ENCODE data around the gene CAV2.

CAV2 gene

GRCh38 chr7:116495736-116496135 lies 3.8 kb upstream of the CAV2 start:
- DNase-seq (ENCODE audit: low read depth) = no peak

DNA sequence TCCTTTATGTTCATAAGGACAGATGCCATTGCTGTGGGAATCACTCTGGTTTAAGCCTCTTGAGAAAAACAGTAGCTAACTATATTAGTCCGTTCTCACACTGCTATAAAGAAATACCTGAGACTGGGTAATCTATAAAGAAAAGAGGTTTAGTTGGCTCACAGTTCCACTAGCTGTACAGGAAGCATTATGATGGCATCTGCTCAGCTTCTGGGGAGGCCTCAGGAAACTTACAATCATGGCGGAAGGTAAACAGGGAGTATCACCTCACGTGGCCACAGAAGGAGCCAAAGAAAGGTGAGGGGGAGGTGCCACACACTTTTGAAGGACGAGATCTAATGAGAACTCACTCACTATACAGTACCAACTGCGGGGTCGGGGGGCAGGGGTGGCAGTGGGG lies 2.9 kb upstream of the CAV2 start:
- DNase-seq (ENCODE audit: low read depth) = no peak

- DNase-seq (ENCODE audit: low read depth) = no peak
Observed at GRCh38 chr7:116497708-116498107, 1.8 kb upstream of the CAV2 start.

- DNase-seq (ENCODE audit: low read depth) = peak; percentile 40
Observed at GRCh38 chr7:116500078-116500853, 728 bp downstream of the CAV2 start.

DNA sequence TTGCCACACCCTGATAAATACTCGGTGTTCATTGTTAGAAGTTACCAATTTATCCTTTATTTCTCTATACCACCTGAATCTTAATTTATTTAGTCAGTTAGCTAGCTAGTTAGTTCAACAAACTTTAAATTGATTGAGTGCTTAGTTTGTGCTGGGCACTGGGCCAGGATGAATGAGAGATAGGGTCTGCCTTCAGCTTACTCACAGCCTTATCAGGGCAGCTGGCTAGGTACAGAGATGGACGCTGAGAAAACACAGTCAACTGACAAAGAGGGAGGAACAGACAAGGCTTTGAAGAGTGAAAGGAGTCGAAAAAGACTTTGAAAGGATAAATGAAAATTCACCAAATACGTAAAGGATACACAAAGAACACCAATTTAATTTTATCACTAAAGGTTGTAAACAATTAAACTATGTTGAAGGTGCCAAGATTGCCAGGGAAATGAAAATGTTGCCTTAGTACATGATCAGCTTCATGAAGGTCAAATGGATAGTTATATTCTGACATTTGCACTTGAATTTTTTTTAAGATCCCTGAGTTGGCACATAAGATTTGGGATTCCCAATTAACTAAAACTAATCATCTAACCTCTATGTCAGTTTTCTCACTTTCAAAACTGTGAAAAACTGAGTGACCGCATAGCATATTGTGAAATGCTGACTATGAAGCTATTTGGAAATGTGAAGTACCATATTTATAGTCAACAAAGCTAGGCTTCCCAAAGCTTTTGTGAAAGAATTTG lies 2.1 kb downstream of the CAV2 start:
- no peak for DNase-seq (ENCODE audit: low read depth)

GRCh38 chr7:116502201-116503096 lies 2.9 kb downstream of the CAV2 start:
- DNase-seq (ENCODE audit: low read depth) = no peak

- DNase-seq (ENCODE audit: low read depth) = no peak
Observed at GRCh38 chr7:116503835-116504234, 4.3 kb downstream of the CAV2 start.

GRCh38 chr7:116505278-116505677 lies 5.7 kb downstream of the CAV2 start:
- DNase-seq (ENCODE audit: low read depth) = no peak

GRCh38 chr7:116505823-116506222 lies 6.3 kb downstream of the CAV2 start:
- no peak for DNase-seq (ENCODE audit: low read depth)

- no peak for DNase-seq (ENCODE audit: low read depth)
Observed at GRCh38 chr7:116509982-116510579, 10.5 kb downstream of the CAV2 start.

GRCh38 chr7:116510795-116511194 lies 11.3 kb downstream of the CAV2 start:
- no peak for DNase-seq (ENCODE audit: low read depth)

DNA sequence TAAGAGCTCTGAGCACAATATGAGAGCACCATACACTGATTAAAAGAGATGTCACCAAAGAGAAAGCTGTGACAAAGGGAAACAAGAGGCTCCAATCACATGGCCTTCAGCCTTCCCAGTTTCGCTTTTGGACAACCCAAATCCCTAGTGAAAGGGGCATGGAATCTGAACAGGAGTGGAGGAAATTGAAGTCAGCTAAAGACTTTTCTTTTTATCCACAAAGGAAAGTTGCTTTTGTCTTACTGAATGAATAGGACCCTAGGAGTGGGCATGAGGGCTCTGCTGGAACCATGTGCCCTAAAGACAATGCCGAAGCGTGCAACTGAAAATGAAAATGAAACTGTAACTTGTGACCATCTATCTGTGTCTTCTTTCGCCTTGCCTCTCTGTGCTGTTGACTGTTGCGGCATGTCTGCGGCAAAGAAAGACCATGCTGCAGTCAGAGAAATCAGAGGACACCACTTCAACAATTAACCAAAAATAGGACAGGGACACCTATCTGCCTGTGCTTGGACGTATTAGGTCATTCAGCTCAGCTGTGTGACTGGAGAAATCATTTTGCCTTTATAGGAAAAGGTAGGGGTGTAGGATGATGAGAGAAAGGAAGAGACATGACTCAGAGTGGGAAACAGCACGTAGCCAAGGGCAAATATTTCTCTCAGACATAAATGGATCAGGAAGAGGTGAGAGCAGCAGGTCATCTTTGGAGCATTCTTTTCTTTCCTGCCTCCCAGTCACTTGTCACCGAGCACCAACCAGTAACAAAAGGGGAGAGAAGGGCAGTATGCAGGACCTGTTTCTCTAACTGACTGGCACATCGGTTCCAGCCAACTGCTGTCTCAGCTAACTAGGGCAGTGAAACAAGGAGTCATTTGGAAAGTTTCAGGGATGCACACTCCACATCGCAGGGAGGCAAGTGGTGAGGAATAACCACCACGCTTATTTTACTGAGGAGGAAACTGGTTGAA lies 12.3 kb downstream of the CAV2 start:
- DNase-seq (ENCODE audit: low read depth) = no peak

DNA sequence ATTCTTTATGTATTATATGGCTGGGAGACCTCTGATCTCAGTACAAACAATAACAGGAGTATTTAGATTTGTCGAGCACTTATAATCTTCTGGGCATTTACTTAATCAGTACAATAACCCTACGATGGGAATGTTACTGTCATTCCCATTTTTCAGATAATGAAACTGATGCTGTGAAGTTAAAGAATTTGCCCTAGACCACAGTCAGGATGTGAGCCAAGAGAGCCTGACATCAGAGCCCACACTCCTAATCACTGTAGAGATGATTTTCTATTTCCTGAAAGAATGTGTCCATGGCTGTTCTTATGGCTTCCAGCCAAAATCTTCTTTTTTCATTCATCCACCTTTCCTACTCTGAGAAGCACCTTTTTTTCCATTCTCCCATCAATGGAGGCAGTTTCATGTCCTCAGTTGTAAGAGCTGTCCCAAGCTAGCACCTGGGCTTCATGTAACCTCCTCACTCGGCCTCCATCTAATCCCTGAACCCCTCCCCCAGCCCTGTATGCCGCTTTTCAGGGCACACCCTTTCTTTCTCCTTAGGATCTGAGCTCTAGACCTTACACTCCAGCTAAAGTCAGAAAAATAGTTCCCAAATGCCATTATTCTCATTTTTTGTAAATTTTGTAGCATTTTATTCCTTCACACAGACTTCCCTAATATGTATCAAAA lies 13.1 kb downstream of the CAV2 start:
- DNase-seq (ENCODE audit: low read depth) = no peak

DNA sequence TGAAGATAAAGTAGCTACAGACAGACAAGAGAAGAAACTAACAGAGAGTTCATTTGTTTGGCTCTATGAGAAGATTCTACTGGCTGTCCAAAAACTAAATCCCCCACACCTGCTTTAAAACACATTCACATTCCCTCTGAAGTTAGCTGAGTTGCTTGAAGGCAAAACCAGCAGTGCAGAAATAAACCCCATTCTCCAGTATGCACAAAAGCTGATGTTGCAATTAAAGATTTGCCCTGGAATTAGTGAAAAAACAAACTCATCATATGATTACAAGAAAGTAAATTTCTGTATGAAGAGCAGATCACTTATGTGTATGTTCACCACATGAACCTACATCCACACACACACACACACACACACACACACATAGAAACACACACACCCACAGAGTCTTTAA lies 16.0 kb downstream of the CAV2 start:
- DNase-seq (ENCODE audit: low read depth) = no peak

GRCh38 chr7:116516324-116516723 lies 16.8 kb downstream of the CAV2 start:
- no peak for DNase-seq (ENCODE audit: low read depth)

DNA sequence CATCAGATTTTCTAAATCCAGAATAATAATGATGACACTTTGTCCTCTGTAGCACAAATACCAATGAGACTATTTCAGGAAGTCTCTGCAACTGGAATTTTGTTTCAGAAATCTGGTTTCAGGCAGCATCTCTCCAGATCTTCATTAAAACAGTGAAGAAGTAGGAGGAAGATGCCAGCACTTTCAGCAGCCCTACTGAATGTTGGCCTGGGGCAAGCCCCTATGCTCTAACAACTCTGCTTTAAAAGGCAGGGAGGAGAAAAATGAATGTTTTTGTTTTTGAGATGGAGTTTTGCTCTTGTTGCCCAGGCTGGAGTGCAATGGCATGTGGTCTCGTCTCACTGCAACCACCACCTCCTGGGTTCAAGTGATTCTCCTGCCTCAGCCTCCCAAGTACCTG lies 18.1 kb downstream of the CAV2 start:
- no peak for DNase-seq (ENCODE audit: low read depth)

GRCh38 chr7:116518961-116519360 lies 19.4 kb downstream of the CAV2 start:
- no peak for DNase-seq (ENCODE audit: low read depth)

GRCh38 chr7:116521046-116521664 lies 21.6 kb downstream of the CAV2 start:
- no peak for DNase-seq (ENCODE audit: low read depth)

- no peak for DNase-seq (ENCODE audit: low read depth)
Observed at GRCh38 chr7:116522247-116522646, 22.7 kb downstream of the CAV2 start.

GRCh38 chr7:116524221-116524608 lies 24.7 kb downstream of the CAV2 start:
- DNase-seq (ENCODE audit: low read depth) = no peak

Measured in activated T-helper 9 cell treated with anti-CD3 and anti-CD28 coated beads, Interleukin-2, amount 50 U/mL, for 16 hours (primary cell).